VCaP (cell line): ENCODE results near the gene MTMR12.
"Not testable (repeated sequence)": the region's sequence is repeated elsewhere in the genome, so short reads cannot be mapped to it uniquely, and the experiment has no call there.

ENCODE experiments used
- H3K27ac ChIP-seq: fragments of 450-650 bp; 2 replicates; pipeline ENCODE4 v1.5.1; 2017
- CTCF ChIP-seq: fragments of 450-650 bp; conservative IDR thresholded peaks from 2 replicates; pipeline ENCODE4 v1.5.1; 2017; ENCODE audit warnings: mild to moderate bottlenecking, moderate library complexity

Gene MTMR12

GRCh38 chr5:32229586-32229985 lies 83.2 kb downstream of the MTMR12 start:
- TF ChIP-seq CTCF: no peak
- H3K27ac ChIP-seq: peak overlapping the region; percentile 97

GRCh38 chr5:32228816-32229215 lies 83.9 kb downstream of the MTMR12 start:
- no peak for TF ChIP-seq CTCF
- H3K27ac ChIP-seq: peak overlapping the region; percentile 97

- H3K27ac ChIP-seq: peak overlapping the region; percentile 30
- no peak for TF ChIP-seq CTCF
Measured at GRCh38 chr5:32225445-32225844, 87.3 kb downstream of the MTMR12 start.

GRCh38 chr5:32223972-32224609 lies 88.6 kb downstream of the MTMR12 start:
- TF ChIP-seq CTCF: no peak
- H3K27ac ChIP-seq: no peak overlapping the region

- no peak for TF ChIP-seq CTCF
- H3K27ac ChIP-seq: no peak overlapping the region
Measured at GRCh38 chr5:32222723-32223470, 89.8 kb downstream of the MTMR12 start.

- H3K27ac ChIP-seq: peak overlapping the region; percentile 36
- TF ChIP-seq CTCF: no peak
Measured at GRCh38 chr5:32217886-32218396, 94.8 kb downstream of the MTMR12 start.

GRCh38 chr5:32214344-32214743 lies 98.4 kb downstream of the MTMR12 start:
- H3K27ac ChIP-seq: not testable (repeated sequence)

GRCh38 chr5:32210151-32210550 lies 102.6 kb downstream of the MTMR12 start:
- H3K27ac ChIP-seq: no peak overlapping the region
- TF ChIP-seq CTCF: no peak

GRCh38 chr5:32208837-32209236 lies 103.9 kb downstream of the MTMR12 start:
- H3K27ac ChIP-seq: not testable (repeated sequence)
